Measurements from ENCODE around the gene SKI. TPM values are rescaled to one million over a fixed set of nuclear protein-coding genes. Genes with fewer than 3 reads are reported as not detected.

SKI gene
- total RNA-seq, 1 experiment from 2014 or later = 38.2 TPM

DNA sequence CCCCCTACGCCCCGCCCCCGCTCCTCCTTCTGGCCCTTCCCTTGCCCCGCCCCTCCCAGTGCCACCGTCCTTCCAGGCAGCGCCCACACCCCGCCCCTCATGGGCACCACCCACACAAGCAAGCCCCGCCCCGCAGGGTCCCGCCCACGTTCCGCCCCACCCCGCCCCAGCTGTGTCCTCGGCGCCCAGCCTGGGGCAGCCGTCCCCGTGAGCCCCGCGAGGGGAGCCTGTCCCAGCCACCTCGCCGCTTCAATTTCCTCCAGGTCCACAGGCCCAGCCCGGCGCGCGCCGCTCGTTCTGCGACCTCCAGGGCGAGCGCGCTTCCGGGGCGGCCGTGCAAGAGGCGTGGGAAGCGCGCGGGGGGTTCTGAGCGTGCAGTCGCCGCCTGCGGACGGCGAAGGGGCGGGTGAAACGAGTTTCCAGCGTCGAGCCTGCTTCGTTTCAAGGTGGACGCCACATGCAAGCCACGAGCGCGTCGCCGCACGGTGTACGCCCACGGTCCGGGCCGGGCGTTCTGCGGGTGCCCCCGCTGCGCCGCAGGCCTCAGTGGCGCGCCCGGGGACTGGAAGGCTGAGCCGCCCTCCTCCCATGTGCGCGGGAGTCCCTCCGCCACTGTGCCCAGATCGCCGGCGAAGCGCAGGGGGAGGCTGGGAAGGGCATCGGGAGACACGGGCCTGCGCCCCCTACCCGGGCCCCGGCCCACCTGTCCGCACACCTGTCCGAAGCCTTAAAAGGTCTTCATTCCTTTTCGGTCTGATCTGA, 22.7 kb upstream of the SKI start:
- DNase-seq = peak; percentile 93
- Mint-ChIP-seq H3K27ac (ENCODE audit: unreplicated experiment) (no peak overlapping the region), H3K9me3 (ENCODE audit: unreplicated experiment) (no peaks in the 10 kb centered on the region), H3K36me3 (ENCODE audit: insufficient read depth, unreplicated experiment) (no peaks in the 10 kb centered on the region), H3K4me1 (ENCODE audit: low read depth, unreplicated experiment) (no peaks in the 10 kb centered on the region), H3K4me3 (ENCODE audit: unreplicated experiment) (peak overlapping the region; percentile 57), H3K27me3 (ENCODE audit: insufficient read depth, unreplicated experiment) (no peaks in the 10 kb centered on the region)
- Histone ChIP-seq H3K9me3 (no peaks in the 10 kb centered on the region), H3K36me3 (ENCODE audit: control insufficient read depth, insufficient read depth, low read length) (no peaks in the 10 kb centered on the region), H3K4me3 (ENCODE audit: low read depth, low read length) (peak overlapping the region; percentile 53), H3K4me1 (peaks cover 6% of the 10 kb centered on the region; the same call in 1 of the 2 replicates), H3K27me3 (replicated peaks; ENCODE audit: control insufficient read depth, insufficient read depth, low read length) (no peaks in the 10 kb centered on the region)
- intact Hi-C loops (cut with micrococcal nuclease; ENCODE audit: unreplicated experiment) = no loop called here
- CTCF ChIA-PET = interaction anchor here (0.8 to 1.4 kb wide), 2 partner anchors 10 to 29 kb away, joined by 3 to 13 read pairs; partner anchors contain the start of gene FAAP20
- TF ChIP-seq, protein P1, sequence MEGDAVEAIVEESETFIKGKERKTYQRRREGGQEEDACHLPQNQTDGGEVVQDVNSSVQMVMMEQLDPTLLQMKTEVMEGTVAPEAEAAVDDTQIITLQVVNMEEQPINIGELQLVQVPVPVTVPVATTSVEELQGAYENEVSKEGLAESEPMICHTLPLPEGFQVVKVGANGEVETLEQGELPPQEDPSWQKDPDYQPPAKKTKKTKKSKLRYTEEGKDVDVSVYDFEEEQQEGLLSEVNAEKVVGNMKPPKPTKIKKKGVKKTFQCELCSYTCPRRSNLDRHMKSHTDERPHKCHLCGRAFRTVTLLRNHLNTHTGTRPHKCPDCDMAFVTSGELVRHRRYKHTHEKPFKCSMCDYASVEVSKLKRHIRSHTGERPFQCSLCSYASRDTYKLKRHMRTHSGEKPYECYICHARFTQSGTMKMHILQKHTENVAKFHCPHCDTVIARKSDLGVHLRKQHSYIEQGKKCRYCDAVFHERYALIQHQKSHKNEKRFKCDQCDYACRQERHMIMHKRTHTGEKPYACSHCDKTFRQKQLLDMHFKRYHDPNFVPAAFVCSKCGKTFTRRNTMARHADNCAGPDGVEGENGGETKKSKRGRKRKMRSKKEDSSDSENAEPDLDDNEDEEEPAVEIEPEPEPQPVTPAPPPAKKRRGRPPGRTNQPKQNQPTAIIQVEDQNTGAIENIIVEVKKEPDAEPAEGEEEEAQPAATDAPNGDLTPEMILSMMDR (IDR thresholded peaks at IDR 0.05; ENCODE audit: insufficient read depth in 1 of 2, low read depth in 1 of 2, low read length in 1 of 2, severe bottlenecking in 1 of 2, unreplicated experiment in 1 of 2) = no peak
- POLR2A ChIA-PET = interaction anchor here (0.9 to 1.3 kb wide), 3 partner anchors 10 to 173 kb away, joined by 3 to 5 read pairs (median 3); no protein-coding TSS in a partner anchor
- no TSS peak for BruUV-seq (replicated peaks)

DNA sequence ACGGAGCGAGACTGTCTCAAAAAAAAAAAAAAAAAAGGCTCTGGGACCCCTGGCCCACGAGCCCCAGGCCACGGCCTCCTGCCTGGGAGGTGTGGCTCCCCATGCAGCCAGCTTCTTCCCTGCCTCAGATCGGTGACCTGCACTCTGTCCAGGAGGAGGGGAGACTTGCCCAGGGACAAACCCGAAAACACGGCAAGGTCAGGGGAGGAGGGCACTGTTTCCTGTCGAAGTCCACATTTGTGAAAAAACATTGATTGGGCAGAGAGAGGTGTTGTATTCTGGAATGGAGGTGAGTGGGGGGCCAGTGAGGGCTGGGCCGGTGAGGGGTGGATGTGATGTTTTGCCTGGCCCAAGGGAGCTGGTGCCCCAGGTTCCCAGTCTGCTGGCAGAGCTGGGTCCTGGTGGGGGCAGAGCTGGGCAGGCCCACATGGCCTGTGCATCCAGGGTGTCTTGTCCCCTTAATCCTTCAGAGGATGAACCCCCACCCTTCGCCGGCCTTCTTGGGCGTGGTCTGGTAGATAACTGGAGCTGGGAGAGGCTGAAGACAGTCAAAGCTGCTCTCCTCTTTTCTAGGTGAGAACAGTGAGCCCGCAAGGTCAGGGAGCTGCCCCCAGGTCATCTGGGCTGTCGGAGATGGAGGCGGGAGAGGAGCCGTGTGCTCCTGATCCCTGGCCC, 21.2 kb upstream of the SKI start:
- POLR2A ChIA-PET = interaction anchor here (0.6 kb wide), 1 partner anchor 18 kb away, joined by 4 read pairs; no protein-coding TSS in a partner anchor
- TF ChIP-seq, protein P1 (IDR thresholded peaks at IDR 0.05; ENCODE audit: insufficient read depth in 1 of 2, low read depth in 1 of 2, low read length in 1 of 2, severe bottlenecking in 1 of 2, unreplicated experiment in 1 of 2) = no peak
- H3K4me3 ChIP-seq (ENCODE audit: low read depth, low read length) = no peak overlapping the region
- H3K9me3 ChIP-seq = no peaks in the 10 kb centered on the region
- Mint-ChIP-seq H3K4me3 (ENCODE audit: unreplicated experiment) (no peak overlapping the region), H3K36me3 (ENCODE audit: insufficient read depth, unreplicated experiment) (no peaks in the 10 kb centered on the region), H3K27me3 (ENCODE audit: insufficient read depth, unreplicated experiment) (no peaks in the 10 kb centered on the region), H3K4me1 (ENCODE audit: low read depth, unreplicated experiment) (no peaks in the 10 kb centered on the region), H3K9me3 (ENCODE audit: unreplicated experiment) (no peaks in the 10 kb centered on the region), H3K27ac (ENCODE audit: unreplicated experiment) (no peak overlapping the region)
- H3K4me1 ChIP-seq = peaks cover 6% of the 10 kb centered on the region; the same call in 1 of the 2 replicates
- CTCF ChIA-PET = no interaction called here
- no peaks in the 10 kb centered on the region for H3K27me3 ChIP-seq (replicated peaks; ENCODE audit: control insufficient read depth, insufficient read depth, low read length)
- no peak for DNase-seq
- H3K36me3 ChIP-seq (ENCODE audit: control insufficient read depth, insufficient read depth, low read length) = no peaks in the 10 kb centered on the region
- BruUV-seq (replicated peaks) = no TSS peak
- intact Hi-C loops (cut with micrococcal nuclease; ENCODE audit: unreplicated experiment) = no loop called here

DNA sequence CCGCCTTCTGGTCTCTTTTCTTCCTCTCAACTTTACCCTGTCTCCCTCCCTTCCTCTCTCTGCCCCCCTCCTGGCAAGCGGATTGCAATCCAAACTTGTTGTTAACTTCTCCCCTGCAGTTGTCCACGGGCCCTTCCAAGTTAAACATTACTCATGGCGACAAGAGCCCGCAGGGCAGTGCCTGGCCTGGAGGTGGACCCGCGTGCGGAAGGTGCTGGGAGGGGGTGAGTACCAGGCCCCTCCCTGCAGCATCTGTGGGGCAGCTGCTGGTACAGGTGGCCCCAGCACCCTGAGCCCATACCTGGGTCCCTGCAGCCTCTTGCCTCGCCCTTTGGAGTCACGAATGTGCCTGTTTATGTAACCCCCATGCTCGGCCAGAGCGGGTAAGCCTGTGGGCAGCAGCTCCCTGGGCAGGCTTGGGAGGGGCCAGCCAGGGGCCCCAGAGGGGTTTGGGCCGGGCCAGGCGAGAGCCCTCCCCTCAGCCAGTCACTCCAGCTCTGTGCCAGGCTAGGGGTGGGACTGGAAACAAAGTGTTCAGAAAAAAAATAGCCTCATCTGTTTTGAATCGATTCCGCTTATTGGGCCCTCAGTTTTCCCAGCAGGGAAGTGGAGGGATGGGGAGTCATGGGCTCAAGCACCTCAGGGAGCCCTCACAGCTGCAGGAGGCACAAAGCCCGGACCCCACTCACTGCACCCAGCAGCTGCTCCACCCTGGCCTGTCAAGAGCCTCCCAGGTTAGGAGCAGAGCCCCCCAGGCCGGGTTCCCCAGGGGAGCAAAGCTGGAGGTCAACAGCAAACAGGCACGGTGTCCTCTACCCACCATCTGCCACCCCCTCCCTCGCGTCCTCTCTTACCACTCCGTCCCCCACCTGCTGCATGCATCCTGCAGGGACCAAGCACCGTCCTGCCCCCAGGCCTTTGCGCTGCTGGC, 19.5 kb upstream of the SKI start:
- no TSS peak for BruUV-seq (replicated peaks)
- no peak overlapping the region for H3K4me3 ChIP-seq (ENCODE audit: low read depth, low read length)
- no peaks in the 10 kb centered on the region for H3K36me3 ChIP-seq (ENCODE audit: control insufficient read depth, insufficient read depth, low read length)
- Mint-ChIP-seq H3K9me3 (ENCODE audit: unreplicated experiment) (no peaks in the 10 kb centered on the region), H3K4me3 (ENCODE audit: unreplicated experiment) (no peak overlapping the region), H3K27me3 (ENCODE audit: insufficient read depth, unreplicated experiment) (no peaks in the 10 kb centered on the region), H3K4me1 (ENCODE audit: low read depth, unreplicated experiment) (no peaks in the 10 kb centered on the region), H3K27ac (ENCODE audit: unreplicated experiment) (no peak overlapping the region), H3K36me3 (ENCODE audit: insufficient read depth, unreplicated experiment) (no peaks in the 10 kb centered on the region)
- intact Hi-C loops (cut with micrococcal nuclease; ENCODE audit: unreplicated experiment) = no loop called here
- TF ChIP-seq, protein P1 (IDR thresholded peaks at IDR 0.05; ENCODE audit: insufficient read depth in 1 of 2, low read depth in 1 of 2, low read length in 1 of 2, severe bottlenecking in 1 of 2, unreplicated experiment in 1 of 2) = no peak
- no peaks in the 10 kb centered on the region for H3K27me3 ChIP-seq (replicated peaks; ENCODE audit: control insufficient read depth, insufficient read depth, low read length)
- H3K9me3 ChIP-seq = no peaks in the 10 kb centered on the region
- POLR2A ChIA-PET = no interaction called here
- H3K4me1 ChIP-seq = peaks cover 6% of the 10 kb centered on the region; the same call in 1 of the 2 replicates
- CTCF ChIA-PET = interaction anchor here (1.0 kb wide), 1 partner anchor 13 kb away, joined by 3 read pairs; no protein-coding TSS in a partner anchor
- DNase-seq = peak in 1 of 2 experiments; percentile 31
